ENCODE results near the gene CLCC1.
"Not testable (repeated sequence)": the region's sequence is repeated elsewhere in the genome, so short reads cannot be mapped to it uniquely, and the experiment has no call there.

CLCC1 gene

GRCh38 chr1:108955111-108955510 lies 8.2 kb downstream of the CLCC1 start:
- H3K36me3 ChIP-seq (ENCODE audit: control insufficient read depth, insufficient read depth, low read length) = peaks cover 4% of the 10 kb centered on the region

DNA sequence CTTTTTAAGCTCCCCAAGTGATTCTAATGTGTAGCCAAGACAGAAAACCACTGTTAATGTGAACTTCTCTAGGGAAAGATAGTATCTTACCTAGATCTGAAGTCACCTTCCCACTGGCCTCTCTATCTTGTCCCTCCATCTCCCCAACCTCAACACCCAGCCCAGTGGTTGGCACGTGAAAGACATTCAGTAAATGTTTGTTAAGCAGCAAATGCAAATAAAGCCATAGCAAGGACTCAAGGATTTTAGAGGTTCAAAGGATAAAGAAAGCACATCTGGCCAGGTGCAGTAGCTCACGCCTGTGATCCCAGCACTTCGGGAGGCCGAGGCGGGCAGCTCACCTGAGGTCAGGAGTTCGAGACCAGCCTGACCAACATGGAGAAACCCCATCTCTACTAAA lies 9.8 kb downstream of the CLCC1 start:
- Histone ChIP-seq H3K9ac (ENCODE audit: low read length) (no peak overlapping the region), H3K4me3 (ENCODE audit: low read length) (no peak overlapping the region), H3K36me3 (ENCODE audit: control insufficient read depth, insufficient read depth, low read length) (peaks cover 4% of the 10 kb centered on the region), H3K27ac (ENCODE audit: low read depth, low read length) (no peak overlapping the region), H3K4me1 (ENCODE audit: control insufficient read depth, insufficient read depth, low read length) (no peaks in the 10 kb centered on the region), H3K27me3 (ENCODE audit: control insufficient read depth, insufficient read depth, low read length) (no peaks in the 10 kb centered on the region)

More at GRCh38 chr1:108955111-108955510, 8.2 kb downstream of the CLCC1 start:
- Histone ChIP-seq H3K9ac (ENCODE audit: low read length) (no peak overlapping the region), H3K27me3 (ENCODE audit: control insufficient read depth, insufficient read depth, low read length) (no peaks in the 10 kb centered on the region), H3K27ac (ENCODE audit: low read depth, low read length) (no peak overlapping the region), H3K4me3 (ENCODE audit: low read length) (no peak overlapping the region), H3K4me1 (ENCODE audit: control insufficient read depth, insufficient read depth, low read length) (no peaks in the 10 kb centered on the region)

GRCh38 chr1:108951242-108951641 lies 12.0 kb downstream of the CLCC1 start:
- Histone ChIP-seq H3K9ac (ENCODE audit: low read length) (no peak overlapping the region), H3K36me3 (ENCODE audit: control insufficient read depth, insufficient read depth, low read length) (peaks cover 4% of the 10 kb centered on the region), H3K4me3 (ENCODE audit: low read length) (no peak overlapping the region), H3K27ac (ENCODE audit: low read depth, low read length) (no peak overlapping the region), H3K27me3 (ENCODE audit: control insufficient read depth, insufficient read depth, low read length) (no peaks in the 10 kb centered on the region), H3K4me1 (ENCODE audit: control insufficient read depth, insufficient read depth, low read length) (peaks cover 4% of the 10 kb centered on the region)

DNA sequence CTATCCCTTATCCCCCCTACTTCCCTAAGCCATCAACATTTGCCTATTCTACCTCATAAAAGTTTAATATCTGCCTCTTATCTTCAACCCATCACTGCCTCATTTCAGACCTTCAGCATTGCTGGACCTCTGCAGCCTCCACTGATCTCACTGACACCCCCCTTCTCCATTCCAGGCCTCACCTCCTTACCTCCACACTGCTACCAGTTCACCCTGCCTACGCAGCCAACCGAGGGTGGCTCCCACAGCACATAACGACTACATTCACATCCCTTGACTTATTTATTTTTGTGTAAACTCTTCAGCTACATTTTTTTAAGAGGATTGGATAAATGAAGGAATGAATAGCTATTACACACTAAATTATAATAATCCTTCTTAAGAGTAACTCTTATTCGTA lies 14.2 kb downstream of the CLCC1 start:
- Histone ChIP-seq H3K4me3 (ENCODE audit: low read length) (no peak overlapping the region), H3K27me3 (ENCODE audit: control insufficient read depth, insufficient read depth, low read length) (no peaks in the 10 kb centered on the region), H3K27ac (ENCODE audit: low read depth, low read length) (no peak overlapping the region), H3K4me1 (ENCODE audit: control insufficient read depth, insufficient read depth, low read length) (peaks cover 4% of the 10 kb centered on the region), H3K36me3 (ENCODE audit: control insufficient read depth, insufficient read depth, low read length) (peaks cover 6% of the 10 kb centered on the region), H3K9ac (ENCODE audit: low read length) (no peak overlapping the region)

DNA sequence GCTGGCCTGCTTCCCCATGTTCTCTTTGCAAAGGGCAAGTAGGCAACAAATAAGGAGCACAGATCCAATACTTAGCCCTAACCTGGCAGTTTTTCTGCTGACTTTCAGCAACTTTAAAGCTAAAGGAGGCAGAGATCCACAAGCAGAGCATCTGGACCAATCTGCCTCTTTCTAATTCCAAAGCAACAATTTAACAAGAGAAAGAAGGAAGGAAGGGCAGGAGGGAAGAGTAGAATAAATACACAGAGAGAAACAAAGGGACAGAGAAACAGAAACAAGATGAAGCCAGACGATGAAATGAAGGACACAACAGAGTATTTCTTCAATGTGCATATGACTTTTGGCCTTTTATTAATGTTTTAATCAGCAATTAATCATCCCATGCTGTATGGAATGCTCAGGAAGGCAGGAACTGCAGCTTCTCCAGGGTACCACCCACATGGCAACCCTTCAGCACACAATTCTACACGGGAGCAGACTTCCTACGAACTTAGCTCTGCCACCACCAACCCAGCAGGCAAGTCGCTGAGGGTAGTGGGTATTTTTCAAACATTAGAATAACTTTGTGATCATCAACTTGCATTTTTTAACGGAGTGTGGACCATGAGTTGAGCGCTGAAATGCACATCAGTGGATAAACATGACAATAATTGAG lies 15.3 kb downstream of the CLCC1 start:
- Histone ChIP-seq H3K4me3 (ENCODE audit: low read length) (no peak overlapping the region), H3K4me1 (ENCODE audit: control insufficient read depth, insufficient read depth, low read length) (peaks cover 4% of the 10 kb centered on the region), H3K27ac (ENCODE audit: low read depth, low read length) (no peak overlapping the region), H3K9ac (ENCODE audit: low read length) (no peak overlapping the region), H3K27me3 (ENCODE audit: control insufficient read depth, insufficient read depth, low read length) (no peaks in the 10 kb centered on the region), H3K36me3 (ENCODE audit: control insufficient read depth, insufficient read depth, low read length) (peaks cover 6% of the 10 kb centered on the region)

DNA sequence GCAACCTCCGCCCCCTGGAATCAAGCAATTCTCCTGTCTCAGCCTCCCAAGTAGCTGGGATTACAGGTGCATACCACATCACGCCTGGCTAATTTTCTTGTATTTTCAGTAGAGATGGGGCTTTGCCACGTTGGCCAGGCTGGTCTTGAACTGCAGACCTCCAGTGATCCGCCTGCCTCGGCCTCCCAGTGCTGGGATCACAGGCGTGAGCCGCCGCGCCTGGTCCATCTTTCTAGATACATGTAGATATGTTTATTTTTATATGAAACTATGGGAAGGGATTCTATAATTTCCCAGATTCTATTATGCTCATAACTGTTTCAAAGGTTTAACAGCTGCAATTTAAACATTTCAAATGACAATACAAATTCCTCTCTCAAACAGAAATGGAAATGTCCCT lies 27.1 kb downstream of the CLCC1 start:
- no peaks in the 10 kb centered on the region for H3K4me1 ChIP-seq (ENCODE audit: control insufficient read depth, insufficient read depth, low read length)
- no peaks in the 10 kb centered on the region for H3K27me3 ChIP-seq (ENCODE audit: control insufficient read depth, insufficient read depth, low read length)
- no peak overlapping the region for H3K9ac ChIP-seq (ENCODE audit: low read length)
- no peak overlapping the region for H3K27ac ChIP-seq (ENCODE audit: low read depth, low read length)
- peaks cover 35% of the 10 kb centered on the region for H3K36me3 ChIP-seq (ENCODE audit: control insufficient read depth, insufficient read depth, low read length)
- H3K4me3 ChIP-seq (ENCODE audit: low read length) = no peak overlapping the region

DNA sequence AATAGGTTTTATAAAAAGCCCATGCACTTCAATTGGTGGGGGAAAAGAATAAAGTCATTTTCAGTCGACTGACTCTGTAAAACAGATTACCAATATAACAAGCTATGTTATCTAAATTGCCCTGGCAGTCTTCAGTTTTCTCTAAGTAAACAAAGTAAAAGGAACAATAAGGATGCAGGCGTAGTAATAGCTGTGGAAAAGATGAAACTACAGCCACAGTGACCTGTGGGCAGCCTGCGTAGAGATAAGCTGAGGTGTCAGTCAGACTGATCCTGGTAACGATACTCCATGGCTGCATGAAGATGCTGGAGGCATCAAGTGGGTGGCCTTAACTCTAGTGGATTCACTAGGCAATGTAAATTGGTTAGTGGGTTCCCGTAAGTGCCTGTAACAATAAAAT lies 29.3 kb downstream of the CLCC1 start:
- H3K27me3 ChIP-seq (ENCODE audit: control insufficient read depth, insufficient read depth, low read length) = no peaks in the 10 kb centered on the region
- H3K9ac ChIP-seq (ENCODE audit: low read length) = no peak overlapping the region
- no peak overlapping the region for H3K27ac ChIP-seq (ENCODE audit: low read depth, low read length)
- H3K4me3 ChIP-seq (ENCODE audit: low read length) = no peak overlapping the region
- no peaks in the 10 kb centered on the region for H3K4me1 ChIP-seq (ENCODE audit: control insufficient read depth, insufficient read depth, low read length)
- H3K36me3 ChIP-seq (ENCODE audit: control insufficient read depth, insufficient read depth, low read length) = peaks cover 34% of the 10 kb centered on the region

DNA sequence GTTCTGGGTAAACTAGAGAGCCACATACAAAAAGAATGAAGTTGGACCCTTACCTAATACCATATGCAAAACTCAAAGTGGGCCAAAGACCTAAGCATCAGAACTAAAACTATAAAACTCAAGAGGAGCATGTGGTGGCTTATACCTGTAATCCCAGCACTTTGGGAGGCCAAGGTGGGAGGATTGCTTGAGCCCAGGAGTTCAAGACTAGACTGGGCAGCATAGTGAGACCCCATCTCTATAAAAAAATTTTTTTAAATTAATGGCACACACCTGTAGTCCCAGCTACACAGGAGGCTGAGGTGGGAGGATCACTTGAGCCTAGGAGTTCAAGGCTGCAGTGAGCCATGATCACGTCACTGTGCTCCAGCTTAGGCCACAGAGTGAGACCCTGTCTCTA lies 35.7 kb downstream of the CLCC1 start:
- not testable (repeated sequence) for H3K27me3 ChIP-seq (ENCODE audit: control insufficient read depth, insufficient read depth, low read length); H3K9ac ChIP-seq (ENCODE audit: low read length); H3K4me1 ChIP-seq (ENCODE audit: control insufficient read depth, insufficient read depth, low read length); H3K4me3 ChIP-seq (ENCODE audit: low read length); H3K27ac ChIP-seq (ENCODE audit: low read depth, low read length)
- peaks cover 19% of the 10 kb centered on the region for H3K36me3 ChIP-seq (ENCODE audit: control insufficient read depth, insufficient read depth, low read length)

DNA sequence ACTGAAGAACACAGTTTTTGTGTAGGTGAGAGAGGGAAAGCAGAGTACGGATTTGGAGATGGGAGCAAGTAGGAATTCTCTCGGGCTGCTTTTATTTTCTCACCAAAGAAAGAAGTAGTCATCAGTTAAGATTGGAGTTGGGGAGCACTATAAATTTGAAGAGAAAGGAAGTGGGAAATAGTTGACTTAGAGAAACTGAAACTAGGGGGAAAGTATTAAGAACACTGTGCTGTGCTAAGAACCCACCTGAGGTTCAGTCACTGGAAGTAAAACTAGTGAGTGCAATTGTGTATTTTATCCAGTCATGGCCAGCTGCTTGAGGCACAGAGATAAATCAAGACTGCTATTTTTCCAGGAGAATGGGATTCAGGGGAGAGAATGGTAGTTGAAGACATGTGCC lies 37.4 kb downstream of the CLCC1 start:
- peaks cover 15% of the 10 kb centered on the region for H3K36me3 ChIP-seq (ENCODE audit: control insufficient read depth, insufficient read depth, low read length)

GRCh38 chr1:108916788-108917187 lies 46.5 kb downstream of the CLCC1 start:
- Histone ChIP-seq H3K4me1 (ENCODE audit: control insufficient read depth, insufficient read depth, low read length) (peaks cover 5% of the 10 kb centered on the region), H3K36me3 (ENCODE audit: control insufficient read depth, insufficient read depth, low read length) (no peaks in the 10 kb centered on the region), H3K4me3 (ENCODE audit: low read length) (no peak overlapping the region), H3K27ac (ENCODE audit: low read depth, low read length) (no peak overlapping the region), H3K9ac (ENCODE audit: low read length) (no peak overlapping the region), H3K27me3 (ENCODE audit: control insufficient read depth, insufficient read depth, low read length) (no peaks in the 10 kb centered on the region)

More for the DNA sequence above, 37.4 kb downstream of the CLCC1 start:
- no peaks in the 10 kb centered on the region for H3K4me1 ChIP-seq (ENCODE audit: control insufficient read depth, insufficient read depth, low read length)
- H3K27me3 ChIP-seq (ENCODE audit: control insufficient read depth, insufficient read depth, low read length) = no peaks in the 10 kb centered on the region
- no peak overlapping the region for H3K4me3 ChIP-seq (ENCODE audit: low read length)
- H3K9ac ChIP-seq (ENCODE audit: low read length) = no peak overlapping the region
- no peak overlapping the region for H3K27ac ChIP-seq (ENCODE audit: low read depth, low read length)

All from rectal smooth muscle tissue (tissue), 1 donor.